ENCODE measurements around the gene MYH9. TPM values are rescaled to one million over a fixed set of nuclear protein-coding genes. Genes with fewer than 3 reads are reported as not detected.

Gene MYH9
- total RNA-seq, 2 experiments from 2014 or later: 616 to 642 TPM

DNA sequence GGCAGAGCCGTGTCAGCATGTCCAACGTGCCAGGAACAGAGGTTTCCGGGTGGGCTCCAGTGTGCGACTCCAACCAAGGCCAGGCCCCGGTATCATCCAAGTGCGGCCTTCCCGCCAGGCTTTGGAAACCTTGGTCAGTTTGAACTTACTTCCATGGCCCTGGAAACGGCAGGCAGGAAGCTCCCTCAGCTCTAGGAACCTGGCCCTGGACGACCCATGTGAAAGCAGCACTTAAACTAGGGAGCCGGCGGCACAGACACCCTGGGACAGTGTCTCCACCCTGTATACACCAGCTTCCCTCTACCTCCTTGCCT is 65.2 kb downstream of the MYH9 start:
- POLR2A ChIA-PET: no interaction called here

DNA sequence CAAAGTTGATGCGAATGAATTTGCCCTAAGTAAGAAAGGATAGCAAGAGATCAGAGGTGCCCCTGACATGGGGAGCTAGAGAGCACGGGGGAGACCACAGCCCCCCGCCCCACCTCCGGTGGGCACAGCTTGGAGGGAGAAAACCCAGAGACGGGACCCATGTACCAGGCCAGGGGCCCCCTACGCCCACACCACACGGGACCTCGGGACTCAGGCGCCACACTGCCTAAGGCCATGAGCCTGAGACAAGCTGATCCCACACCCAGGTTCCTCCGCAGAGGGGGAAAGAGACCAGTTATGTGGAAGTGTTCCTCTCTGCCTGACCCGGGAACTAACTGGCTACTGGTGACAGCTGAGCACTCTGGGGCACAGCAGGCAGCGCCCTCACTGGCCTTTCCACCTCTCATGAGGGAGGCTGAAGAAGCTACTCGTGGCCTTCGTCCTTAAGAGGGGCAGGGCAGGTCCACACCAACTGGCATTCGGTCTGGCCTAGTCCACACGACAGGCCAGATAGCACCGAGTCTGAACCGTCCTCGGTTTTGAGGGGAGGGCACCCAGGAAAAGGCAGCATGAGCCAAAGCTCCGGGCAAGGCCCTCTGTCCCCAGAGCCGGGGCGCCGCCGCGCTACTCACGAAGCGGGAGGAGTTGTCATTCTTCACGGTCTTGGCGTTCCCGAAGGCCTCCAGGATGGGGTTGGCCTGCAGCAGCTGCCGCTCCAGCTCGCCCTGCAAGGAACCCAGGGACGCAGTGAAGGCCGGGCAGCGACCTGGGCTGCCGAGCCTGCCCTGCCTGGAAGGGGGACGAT is 65.8 kb downstream of the MYH9 start:
- ChIA-PET POLR2A (no interaction called here), CTCF (interaction anchor here (0.9 to 3.3 kb wide), 4 partner anchors 10 to 149 kb away, joined by 3 to 14 read pairs (median 4); no protein-coding TSS in a partner anchor)

More for the DNA sequence above, 65.2 kb downstream of the MYH9 start:
- CTCF ChIA-PET: interaction anchor here (1.4 to 3.3 kb wide), 3 partner anchors 10 to 24 kb away, joined by 3 to 14 read pairs (median 3); no protein-coding TSS in a partner anchor

DNA sequence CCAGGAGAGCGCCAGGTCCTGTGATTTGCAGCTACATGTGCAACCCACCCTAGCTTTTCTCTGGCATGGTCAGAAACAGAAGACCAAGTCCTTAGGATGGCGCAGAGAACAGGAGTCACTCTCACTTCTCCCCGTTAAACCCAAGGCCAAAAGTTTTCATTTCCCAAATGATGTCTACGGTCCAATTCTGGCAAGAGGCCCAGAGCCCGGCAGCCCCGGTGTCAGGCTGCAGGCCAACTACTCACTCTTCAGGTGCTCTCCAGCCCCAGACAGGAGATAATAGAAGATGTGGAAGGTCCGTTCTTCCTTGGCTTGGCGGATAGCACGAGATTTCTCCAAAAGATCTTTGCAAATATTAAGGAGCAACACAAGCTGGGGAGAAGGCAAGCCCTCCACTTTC is 67.2 kb downstream of the MYH9 start:
- CTCF ChIA-PET: interaction anchor here (1.3 to 3.3 kb wide), 2 partner anchors 9 to 19 kb away, joined by 3 to 14 read pairs; no protein-coding TSS in a partner anchor
- POLR2A ChIA-PET: no interaction called here

DNA sequence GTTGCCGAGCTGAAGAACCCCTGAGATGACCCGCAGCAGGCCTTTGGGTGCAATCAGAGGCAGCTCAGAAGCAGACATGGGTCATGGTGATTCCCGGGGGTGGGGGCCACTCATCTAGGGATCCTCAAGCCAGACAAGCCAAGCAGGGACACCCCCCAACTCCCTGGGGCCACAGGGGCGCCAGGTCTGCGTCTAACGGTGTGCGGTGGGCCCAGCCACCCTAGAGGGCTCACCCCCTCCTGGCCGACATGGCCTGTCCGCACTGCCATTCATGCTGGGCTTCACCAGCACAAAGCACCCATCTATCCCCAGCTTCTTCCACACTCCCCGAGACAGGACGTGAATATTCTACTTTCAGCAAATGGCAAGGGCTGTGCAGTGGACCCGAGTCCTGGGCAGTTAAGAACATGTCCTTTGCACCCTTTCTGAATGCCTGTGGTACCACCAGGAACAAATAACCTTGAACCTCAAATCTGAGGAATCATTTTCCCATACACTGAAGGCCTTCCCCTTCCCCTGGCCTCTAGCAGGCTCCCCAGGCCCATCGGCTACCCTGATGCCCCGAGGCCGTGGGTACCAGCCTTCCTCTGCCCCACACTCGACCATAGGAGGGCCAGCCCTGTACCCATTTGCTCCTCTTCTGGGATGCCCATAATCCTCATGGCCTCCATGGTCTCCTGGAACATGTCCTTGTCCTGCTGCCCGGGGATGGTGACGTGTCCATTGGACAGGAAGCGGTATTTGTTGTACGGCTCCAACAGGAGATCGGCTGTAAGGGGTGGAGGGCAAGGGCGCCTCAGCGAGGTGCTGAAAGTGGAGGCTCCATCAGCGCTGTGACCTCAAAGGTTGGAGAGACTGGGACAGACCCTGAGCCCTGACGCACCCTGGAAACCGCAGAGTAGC is 67.9 kb downstream of the MYH9 start:
- ChIA-PET POLR2A (no interaction called here), CTCF (interaction anchor here (1.2 to 3.3 kb wide), 3 partner anchors 8 to 18 kb away, joined by 3 to 14 read pairs (median 4); no protein-coding TSS in a partner anchor)

DNA sequence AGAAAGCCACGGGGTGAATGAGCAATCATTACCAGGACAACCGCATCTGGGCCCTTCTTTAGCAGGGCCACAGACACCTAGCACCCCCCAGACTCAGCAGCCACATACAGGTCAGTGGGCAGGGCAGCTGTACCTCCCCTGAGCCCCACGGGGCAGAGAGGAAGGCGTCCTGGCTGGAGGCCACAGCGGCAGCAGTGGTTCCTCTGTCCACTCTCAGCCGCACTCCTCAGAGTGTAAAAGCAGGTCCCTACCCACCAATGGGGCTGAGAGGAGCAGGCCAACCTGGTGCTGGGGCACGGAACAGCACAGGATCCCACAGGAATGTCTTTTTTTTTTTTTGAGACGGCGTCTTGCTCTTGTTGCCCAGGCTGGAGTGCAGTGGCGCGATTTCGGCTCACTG is 69.3 kb downstream of the MYH9 start:
- CTCF ChIA-PET: interaction anchor here (1.1 to 1.2 kb wide), 2 partner anchors 16 to 32 kb away, joined by 4 read pairs; no protein-coding TSS in a partner anchor
- POLR2A ChIA-PET: no interaction called here

DNA sequence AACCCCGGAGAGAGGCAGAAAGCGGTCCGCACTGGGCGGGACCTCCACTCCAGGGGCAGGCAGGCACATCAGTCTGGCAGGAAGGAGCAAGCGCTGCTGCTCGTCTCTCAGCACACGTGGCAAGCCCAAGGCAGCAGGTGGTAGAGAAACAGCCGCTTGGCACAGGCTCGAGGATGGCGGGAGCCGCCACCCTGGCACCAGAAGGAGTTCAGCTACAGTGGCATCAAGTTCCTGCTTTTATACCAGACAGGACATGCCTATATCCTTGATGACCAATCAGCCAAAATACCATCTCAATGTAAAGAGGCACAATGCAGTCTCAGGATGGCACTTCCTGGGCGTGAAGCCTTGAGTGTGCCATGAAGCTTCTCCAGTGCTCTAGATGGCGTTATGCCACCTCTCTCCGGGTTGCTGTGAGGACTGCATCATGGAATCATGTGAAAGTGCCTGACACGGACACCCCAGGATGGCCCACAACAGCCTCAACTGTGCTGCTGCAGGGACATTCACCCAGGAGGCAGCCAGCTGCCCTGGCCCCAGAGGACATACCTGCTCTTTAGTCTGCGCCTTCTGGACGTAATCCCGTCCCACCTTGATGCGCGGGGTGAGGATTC is 70.0 kb downstream of the MYH9 start:
- POLR2A ChIA-PET: no interaction called here
- CTCF ChIA-PET: interaction anchor here (0.9 to 1.1 kb wide), 2 partner anchors 17 to 31 kb away, joined by 4 read pairs; no protein-coding TSS in a partner anchor

DNA sequence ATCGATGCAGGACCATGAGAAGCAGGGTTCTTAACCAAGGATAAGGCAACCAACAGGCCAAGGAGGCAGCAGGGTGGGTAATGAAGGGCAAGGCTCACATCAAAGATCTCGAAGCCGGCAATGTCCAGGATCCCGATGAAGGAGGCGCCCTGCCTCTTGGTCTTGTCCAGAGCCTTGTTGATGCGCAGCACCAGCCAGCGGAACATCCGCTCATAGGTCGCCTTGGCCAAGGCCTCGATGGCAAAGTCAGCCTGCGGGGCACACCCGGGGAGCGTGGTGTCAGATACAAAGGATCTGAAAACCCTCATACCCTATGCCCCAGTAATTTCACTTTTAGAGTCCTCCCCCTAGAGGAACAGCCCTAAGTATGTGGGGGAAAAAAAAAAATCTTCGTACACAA is 71.3 kb downstream of the MYH9 start:
- POLR2A ChIA-PET: interaction anchor here (0.7 kb wide), 1 partner anchor 12 kb away, joined by 5 read pairs; no protein-coding TSS in a partner anchor
- CTCF ChIA-PET: interaction anchor here (0.7 kb wide), 1 partner anchor 68 kb away, joined by 3 read pairs; no protein-coding TSS in a partner anchor

DNA sequence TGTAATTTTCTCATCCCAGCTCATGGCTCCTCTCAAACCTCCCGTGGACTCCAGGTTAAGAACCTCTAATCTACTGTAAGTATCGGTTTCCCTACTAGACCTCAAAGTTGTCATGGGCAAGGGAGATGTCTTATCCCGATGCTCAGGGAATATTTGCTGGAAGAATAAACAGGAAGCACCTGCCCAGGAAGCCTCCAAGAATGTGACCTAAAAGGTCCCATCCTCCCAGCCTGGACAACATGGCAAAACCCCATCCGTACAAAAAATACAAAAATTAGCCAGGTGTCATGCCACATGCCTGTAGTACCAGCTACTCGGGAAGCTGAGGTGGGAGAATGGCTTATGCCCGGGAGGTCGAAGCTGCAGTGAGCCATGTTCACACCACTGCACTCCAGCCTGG is 72.4 kb downstream of the MYH9 start:
- ChIA-PET CTCF (no interaction called here), POLR2A (no interaction called here)

DNA sequence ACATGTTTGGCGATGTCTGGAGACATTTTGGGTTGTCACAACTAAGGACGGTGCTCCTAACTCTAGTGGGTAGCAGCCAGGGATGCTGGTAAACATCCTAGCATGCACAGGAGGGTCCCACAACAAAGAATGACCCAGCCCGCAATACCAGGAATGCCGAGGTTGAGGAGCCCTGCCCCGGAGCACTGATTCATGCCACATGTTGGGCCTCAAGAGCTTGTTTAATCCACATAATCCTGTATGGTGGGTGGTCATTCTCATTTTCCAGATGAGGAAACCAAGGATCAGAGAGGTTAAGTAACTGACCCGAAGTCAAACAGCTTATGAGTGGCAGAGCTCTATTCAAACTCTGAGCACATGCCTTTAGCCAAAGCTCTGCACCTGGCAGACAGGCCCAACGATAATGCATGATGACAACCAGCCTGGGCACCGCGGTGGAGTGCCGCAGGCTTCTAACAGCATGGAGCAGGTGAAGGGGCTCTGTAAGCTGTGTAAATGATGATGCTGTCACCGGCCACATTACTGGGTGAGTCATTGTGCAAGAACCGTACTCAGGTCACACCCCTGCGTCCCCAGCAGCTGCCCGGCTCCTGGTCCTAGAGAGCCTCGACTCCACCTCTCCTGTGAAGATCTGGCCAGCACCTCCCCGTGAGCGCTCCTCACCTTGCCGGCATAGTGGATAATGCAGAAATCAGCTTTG is 76.2 kb downstream of the MYH9 start:
- POLR2A ChIA-PET: no interaction called here
- CTCF ChIA-PET: interaction anchor here (0.7 to 1.4 kb wide), 3 partner anchors 9 to 13 kb away, joined by 3 read pairs; no protein-coding TSS in a partner anchor

DNA sequence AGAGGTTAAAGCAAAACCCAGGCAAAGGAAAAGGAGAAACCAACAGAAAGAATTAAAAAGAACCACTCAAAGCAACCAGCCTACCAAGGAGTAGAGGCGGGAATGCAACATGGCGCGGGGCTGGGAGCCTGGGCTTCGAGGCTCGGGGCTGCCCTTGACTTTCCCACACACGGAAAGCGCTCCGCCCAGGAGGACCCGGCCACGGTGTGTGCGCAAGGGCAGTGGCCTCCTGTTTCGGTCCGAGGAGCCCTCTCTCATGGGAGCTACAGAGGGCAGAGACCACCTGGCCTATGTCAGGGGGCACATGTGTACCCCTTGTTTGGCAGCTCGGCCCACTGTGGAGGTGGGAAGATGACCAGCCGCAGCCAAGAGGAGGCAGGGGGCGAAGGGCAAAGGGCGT is 78.9 kb downstream of the MYH9 start:
- POLR2A ChIA-PET: no interaction called here
- CTCF ChIA-PET: no interaction called here

DNA sequence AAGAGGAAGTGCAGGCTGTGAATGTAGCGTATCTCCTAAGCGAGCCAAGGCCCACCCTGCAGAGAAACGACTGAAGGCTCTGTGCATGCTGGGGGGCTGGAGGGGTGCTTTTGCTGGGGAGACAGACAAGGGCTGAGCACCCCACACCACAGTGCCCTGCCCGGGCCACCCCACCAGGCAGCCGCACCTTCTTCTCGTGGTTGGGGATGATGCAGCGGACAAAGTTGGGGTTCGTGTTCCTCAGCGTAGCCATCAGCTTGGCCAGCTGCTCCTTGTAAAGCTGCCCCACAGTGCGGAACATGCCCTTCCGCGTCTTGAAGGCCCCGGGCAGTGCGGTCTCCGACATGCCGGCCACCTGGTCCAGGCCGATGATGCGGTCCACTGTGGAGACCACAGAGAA is 81.5 kb downstream of the MYH9 start:
- ChIA-PET POLR2A (interaction anchor here (0.7 kb wide), 1 partner anchor 72 kb away, joined by 3 read pairs; no protein-coding TSS in a partner anchor), CTCF (no interaction called here)

DNA sequence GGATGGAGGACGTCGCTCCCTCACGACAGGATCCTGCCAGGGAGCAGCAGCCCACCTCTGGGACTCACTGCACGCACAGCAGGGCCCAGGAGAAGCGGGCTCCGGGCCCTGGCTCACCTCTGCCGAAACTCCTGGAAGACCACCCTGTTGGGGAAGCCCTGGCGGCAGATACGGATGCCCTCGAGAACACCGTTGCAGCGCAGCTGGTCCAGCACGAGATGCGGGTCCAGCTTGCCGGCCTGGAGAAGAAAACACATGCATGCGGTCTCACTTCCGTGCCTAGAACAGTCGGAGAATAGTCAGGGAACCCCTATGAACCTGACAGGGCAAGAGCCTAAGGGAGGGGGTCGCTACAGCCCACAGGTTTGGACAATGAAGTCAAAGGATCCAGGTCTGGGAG is 82.0 kb downstream of the MYH9 start:
- ChIA-PET CTCF (no interaction called here), POLR2A (no interaction called here)

DNA sequence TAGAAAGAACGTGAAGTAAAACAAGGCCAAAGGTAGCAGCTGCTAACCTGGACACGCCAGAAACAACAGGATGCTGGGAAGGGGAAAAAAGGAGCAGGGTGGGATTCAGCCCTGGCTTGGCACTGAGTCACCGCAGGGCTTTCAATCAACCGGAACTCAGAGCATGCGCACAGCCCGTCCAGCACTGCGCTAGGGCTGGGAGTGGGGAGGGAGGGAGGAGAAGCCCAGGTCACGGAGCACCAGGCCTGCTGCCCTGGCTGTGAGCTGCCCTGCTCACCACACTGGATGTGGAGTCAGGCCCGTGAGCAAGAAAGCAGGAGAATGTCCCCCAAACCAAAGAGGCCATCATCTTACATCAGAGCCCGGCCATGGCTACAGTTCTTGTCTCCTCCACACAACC is 83.3 kb downstream of the MYH9 start:
- POLR2A ChIA-PET: no interaction called here
- CTCF ChIA-PET: interaction anchor here (8.6 kb wide), 1 partner anchor 165 kb away, joined by 66 read pairs; no protein-coding TSS in a partner anchor

DNA sequence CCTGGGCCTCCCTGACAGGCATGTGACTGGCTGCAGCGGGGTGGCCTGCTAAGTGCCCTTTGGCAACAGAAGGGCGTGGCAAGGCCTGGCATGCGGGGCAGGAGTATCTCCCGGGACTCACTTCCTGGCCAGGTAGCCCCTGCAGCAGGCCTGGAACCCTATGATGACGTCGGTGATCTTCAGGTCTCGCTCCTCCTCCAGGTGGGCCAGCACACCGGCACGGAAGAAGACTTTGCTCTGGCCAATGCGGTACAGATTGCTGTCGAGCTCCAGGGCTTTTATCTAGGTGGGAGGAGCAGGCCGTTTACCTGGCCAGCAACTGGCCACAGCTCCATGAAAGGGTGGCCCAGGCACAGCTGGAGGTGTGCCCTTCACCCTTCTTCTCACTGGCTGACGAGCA is 83.9 kb downstream of the MYH9 start:
- ChIA-PET CTCF (interaction anchor here (8.6 kb wide), 1 partner anchor 165 kb away, joined by 66 read pairs; no protein-coding TSS in a partner anchor), POLR2A (no interaction called here)

DNA sequence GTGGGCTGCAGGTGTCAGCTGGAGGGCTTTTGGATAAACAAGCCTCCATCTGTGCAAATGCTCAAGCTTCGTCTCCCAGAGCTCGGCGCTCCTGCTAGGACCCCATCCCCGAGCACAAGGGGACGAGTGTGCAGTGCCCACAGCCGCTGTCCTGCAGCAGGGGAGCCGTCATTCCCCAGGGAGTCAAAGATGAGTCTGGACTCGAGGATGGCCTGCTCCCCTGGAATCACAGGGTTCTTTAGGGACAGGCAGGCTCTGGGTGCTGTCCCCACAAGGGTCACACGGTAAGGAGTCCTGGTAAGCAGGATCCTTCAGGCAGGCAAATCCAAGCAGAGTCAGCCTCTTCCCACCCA is 84.7 kb downstream of the MYH9 start:
- CTCF ChIA-PET: interaction anchor here (0.8 to 8.6 kb wide), 4 partner anchors 10 to 166 kb away, joined by 3 to 66 read pairs (median 14); no protein-coding TSS in a partner anchor
- POLR2A ChIA-PET: no interaction called here

DNA sequence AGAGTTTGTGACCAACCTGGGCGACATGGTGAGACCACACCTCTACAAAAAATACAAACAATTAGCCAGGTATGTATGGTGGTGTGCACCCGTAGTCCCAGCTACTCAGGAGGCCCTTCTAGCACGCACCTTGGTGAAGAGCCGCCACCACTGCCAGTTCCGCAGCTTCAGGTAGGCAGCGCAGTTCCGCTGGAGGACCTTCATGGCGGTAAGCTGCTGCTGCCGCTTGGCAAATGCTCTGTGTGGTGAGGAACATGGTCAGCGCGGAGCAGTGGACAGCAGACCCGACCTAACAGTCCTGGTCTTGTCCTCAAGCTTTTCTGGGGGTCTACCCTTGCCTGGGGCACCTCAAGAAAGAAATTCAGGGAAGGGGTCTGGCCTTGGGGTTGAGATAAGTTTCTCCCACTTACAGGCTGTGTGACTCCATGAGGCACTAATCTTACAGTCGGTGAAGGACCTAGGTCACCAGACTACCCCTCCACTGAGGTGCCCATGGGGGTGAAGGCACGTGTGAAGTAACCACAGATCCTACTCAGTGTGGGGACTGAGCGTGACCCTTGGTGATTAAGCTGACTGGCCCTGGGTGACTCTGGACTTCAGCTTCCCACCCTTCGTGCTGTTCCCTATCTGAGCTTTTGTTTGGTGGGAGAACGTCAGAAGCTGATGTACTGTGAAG is 85.2 kb downstream of the MYH9 start:
- ChIA-PET CTCF (interaction anchor here (0.8 to 8.6 kb wide), 12 partner anchors 9 to 184 kb away, joined by 3 to 66 read pairs (median 8); no protein-coding TSS in a partner anchor), POLR2A (no interaction called here)

DNA sequence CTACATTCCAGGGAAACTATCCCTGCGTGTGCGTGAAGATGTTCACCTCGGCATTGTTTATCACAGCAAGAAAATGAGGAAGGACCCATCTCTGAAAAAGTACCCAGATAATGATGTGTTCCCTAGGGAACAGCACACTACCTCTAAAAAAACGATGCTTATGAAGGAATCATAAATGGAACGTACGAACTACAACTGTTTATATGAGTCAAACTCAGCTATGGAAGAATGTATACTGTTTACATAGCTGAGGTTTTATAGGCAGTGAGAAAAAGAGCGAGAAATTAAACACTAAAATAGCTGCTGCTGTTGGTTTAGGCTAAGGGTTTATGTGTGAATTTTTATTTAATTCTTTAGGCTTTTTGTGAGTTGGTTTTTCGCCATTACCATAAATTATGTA is 85.9 kb downstream of the MYH9 start:
- CTCF ChIA-PET: interaction anchor here (0.9 to 8.6 kb wide), 22 partner anchors 9 to 185 kb away, joined by 3 to 66 read pairs (median 5); no protein-coding TSS in a partner anchor
- POLR2A ChIA-PET: no interaction called here

DNA sequence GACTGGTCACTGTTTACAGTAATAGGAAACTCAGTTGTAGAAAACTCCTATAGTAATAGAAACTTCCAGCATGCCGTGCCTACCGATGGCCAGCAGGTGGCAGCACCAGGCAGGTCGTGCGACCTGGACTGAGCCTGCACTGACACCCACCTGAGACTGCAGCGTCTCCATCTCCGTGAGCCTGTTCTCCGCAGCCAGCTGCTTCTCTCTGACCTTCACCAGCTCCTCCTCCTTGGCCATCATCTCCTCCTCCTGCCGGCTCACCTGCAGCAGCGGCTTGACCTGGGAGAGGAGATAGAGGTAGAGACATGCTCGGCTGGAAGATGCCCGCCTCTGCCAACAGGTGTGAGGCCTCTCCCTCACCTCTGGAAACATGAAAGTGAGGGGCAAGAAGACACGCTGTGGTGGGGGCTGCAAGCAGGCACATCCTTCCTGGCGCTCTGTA is 86.4 kb downstream of the MYH9 start:
- ChIA-PET CTCF (interaction anchor here (0.6 to 8.6 kb wide), 28 partner anchors 8 to 185 kb away, joined by 3 to 66 read pairs (median 5); no protein-coding TSS in a partner anchor), POLR2A (no interaction called here)
